ENCODE data around the gene TLL2. TPM values are rescaled to one million over a fixed set of nuclear protein-coding genes. Genes with fewer than 3 reads are reported as not detected.

Gene TLL2
- total and polyA plus RNA-seq, 9 of the 15 experiments (the other 6 are each of a cell fraction or from before 2014, with no cell fraction given): 0.09 TPM; not detected in 8

DNA sequence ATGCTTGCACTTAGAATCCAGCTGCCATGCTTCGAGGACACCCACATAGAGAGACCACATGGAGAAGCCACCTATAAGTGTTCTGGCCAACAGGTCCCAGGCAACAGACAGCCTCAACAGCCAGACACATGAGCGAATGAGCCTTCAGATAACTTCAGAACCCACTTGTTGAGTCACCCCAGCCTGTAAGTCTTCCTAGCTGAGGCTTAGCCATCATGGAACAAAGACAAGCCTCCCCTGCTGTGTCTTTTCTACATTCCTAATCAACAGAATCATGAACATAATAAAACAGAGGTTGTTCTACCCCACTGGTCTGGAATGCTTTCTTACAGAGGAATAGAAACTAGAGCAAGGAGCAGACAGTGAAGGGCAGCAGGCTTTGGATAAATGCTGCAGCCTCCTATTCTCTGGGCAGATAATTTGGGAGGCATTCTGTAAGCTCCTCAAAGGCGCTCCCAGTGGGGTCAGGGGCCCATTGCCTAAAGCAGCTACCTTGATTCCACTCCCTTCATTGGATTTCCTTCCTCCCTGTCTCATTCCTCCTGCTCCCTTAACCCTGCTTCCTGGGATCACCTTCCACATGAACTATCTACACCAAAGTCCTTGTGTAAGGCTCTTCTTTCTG is 4.6 kb downstream of the TLL2 start (continued):
- TF ChIP-seq JUN (IDR thresholded peaks at IDR 0.05; ENCODE audit: borderline replicate concordance, low read depth, low read length) (no peak), JUN (CRISPR knock-in tag; IDR thresholded peaks at IDR 0.05; ENCODE audit: borderline replicate concordance) (no peak), KDM5B (IDR thresholded peaks at IDR 0.05; ENCODE audit: insufficient replicate concordance, low read depth, low read length) (no peak), ZNF707 (CRISPR knock-in tag; conservative IDR thresholded peaks at IDR 0.05) (no peak)
- TF ChIP-seq, protein P1, sequence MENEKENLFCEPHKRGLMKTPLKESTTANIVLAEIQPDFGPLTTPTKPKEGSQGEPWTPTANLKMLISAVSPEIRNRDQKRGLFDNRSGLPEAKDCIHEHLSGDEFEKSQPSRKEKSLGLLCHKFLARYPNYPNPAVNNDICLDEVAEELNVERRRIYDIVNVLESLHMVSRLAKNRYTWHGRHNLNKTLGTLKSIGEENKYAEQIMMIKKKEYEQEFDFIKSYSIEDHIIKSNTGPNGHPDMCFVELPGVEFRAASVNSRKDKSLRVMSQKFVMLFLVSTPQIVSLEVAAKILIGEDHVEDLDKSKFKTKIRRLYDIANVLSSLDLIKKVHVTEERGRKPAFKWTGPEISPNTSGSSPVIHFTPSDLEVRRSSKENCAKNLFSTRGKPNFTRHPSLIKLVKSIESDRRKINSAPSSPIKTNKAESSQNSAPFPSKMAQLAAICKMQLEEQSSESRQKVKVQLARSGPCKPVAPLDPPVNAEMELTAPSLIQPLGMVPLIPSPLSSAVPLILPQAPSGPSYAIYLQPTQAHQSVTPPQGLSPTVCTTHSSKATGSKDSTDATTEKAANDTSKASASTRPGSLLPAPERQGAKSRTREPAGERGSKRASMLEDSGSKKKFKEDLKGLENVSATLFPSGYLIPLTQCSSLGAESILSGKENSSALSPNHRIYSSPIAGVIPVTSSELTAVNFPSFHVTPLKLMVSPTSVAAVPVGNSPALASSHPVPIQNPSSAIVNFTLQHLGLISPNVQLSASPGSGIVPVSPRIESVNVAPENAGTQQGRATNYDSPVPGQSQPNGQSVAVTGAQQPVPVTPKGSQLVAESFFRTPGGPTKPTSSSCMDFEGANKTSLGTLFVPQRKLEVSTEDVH (IDR thresholded peaks at IDR 0.05; ENCODE audit: low read depth, partially characterized antibody): no peak

GRCh38 chr10:96507044-96507443 is 6.7 kb downstream of the TLL2 start:
- DNase-seq (ENCODE audit: extremely low read depth in 1 of 4, low spot score in 3 of 4) (no peak), ATAC-seq (no peak), FAIRE-seq (no peak)
- Histone ChIP-seq H3K27me3 (ENCODE audit: control insufficient read depth in 2 of 2, insufficient read depth in 2 of 2, low read length in 2 of 2) (peaks cover 0 to 15% of the 10 kb centered on the region in 2 experiments; a peak in 4 of 5 replicates), H3K9me3 (replicated peaks; ENCODE audit: control insufficient read depth, insufficient read depth, low read depth, low read length) (no peaks in the 10 kb centered on the region), H3K9ac (ENCODE audit: insufficient read depth in 1 of 2, low read depth in 2 of 2, low read length in 2 of 2) (no peak overlapping the region), H3K4me3 (no peak overlapping the region), H3K4me1 (replicated peaks in 1 of 2; ENCODE audit: control insufficient read depth in 2 of 2, insufficient read depth in 2 of 2, low read length in 2 of 2) (no peaks in the 10 kb centered on the region), H3K79me2 (ENCODE audit: control insufficient read depth, insufficient read depth, low read length) (no peaks in the 10 kb centered on the region), H4K20me1 (replicated peaks; ENCODE audit: control insufficient read depth, insufficient read depth, low read length) (0 out of 2 replicates have a peak, but pooled peaks cover 4% of the 10 kb centered on the region), H3K4me2 (ENCODE audit: insufficient read depth, low read length) (no peak overlapping the region), H2AFZ (ENCODE audit: low read depth, low read length) (no peak overlapping the region), H3K27ac (ENCODE audit: extremely low read depth, low read depth, low read length) (no peak overlapping the region), H3K9me1 (ENCODE audit: control insufficient read depth, insufficient read depth, low read length) (no peaks in the 10 kb centered on the region), H3K36me3 (ENCODE audit: control insufficient read depth, insufficient read depth, low read length) (no peaks in the 10 kb centered on the region)
- 0% methylated on average over 1 of the region's 2 CpGs for WGBS (ENCODE audit: insufficient coverage, low coverage, missing lambda C conversion rate)
- in situ Hi-C loops (cut with MboI) (no loop called here), intact Hi-C loops (cut with micrococcal nuclease) (no loop called here)
- POLR2A ChIA-PET: no interaction called here
- CTCF ChIA-PET (ENCODE audit: low intra/inter-chr PET ratio): no interaction called here
- BruUV-seq (replicated peaks): no TSS peak
- TF ChIP-seq OTX1 (CRISPR knock-in tag; IDR thresholded peaks at IDR 0.05): no peak
- TF ChIP-seq ATF3 (IDR thresholded peaks at IDR 0.05): no peak
- TF ChIP-seq ATF3 (CRISPR knock-in tag; conservative IDR thresholded peaks at IDR 0.05): no peak
- no peak for TF ChIP-seq ETV1 (tag; conservative IDR thresholded peaks at IDR 0.05; ENCODE audit: low read depth)
- TF ChIP-seq ETV5 (CRISPR knock-in tag; IDR thresholded peaks at IDR 0.05; ENCODE audit: low read depth): no peak
- no peak for TF ChIP-seq ZFP30 (CRISPR knock-in tag; IDR thresholded peaks at IDR 0.05; ENCODE audit: borderline replicate concordance)
- TF ChIP-seq, protein P2, sequence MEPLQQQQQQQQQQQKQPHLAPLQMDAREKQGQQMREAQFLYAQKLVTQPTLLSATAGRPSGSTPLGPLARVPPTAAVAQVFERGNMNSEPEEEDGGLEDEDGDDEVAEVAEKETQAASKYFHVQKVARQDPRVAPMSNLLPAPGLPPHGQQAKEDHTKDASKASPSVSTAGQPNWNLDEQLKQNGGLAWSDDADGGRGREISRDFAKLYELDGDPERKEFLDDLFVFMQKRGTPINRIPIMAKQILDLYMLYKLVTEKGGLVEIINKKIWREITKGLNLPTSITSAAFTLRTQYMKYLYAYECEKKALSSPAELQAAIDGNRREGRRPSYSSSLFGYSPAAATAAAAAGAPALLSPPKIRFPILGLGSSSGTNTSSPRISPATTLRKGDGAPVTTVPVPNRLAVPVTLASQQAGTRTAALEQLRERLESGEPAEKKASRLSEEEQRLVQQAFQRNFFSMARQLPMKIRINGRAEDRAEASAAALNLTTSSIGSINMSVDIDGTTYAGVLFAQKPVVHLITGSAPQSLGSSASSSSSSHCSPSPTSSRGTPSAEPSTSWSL (CRISPR knock-in tag; IDR thresholded peaks at IDR 0.05; ENCODE audit: borderline replicate concordance): no peak
- TF ChIP-seq HNRNPH1 (optimal IDR thresholded peaks at IDR 0.05; ENCODE audit: low read depth, low read length): no peak
- no peak for TF ChIP-seq SAP30 (IDR thresholded peaks at IDR 0.05; ENCODE audit: borderline replicate concordance, insufficient read depth, low read depth, low read length, poor library complexity, severe bottlenecking)
- no peak for TF ChIP-seq NR4A1 (CRISPR knock-in tag; IDR thresholded peaks at IDR 0.05)
- TF ChIP-seq NR4A1 (tag; IDR thresholded peaks at IDR 0.05): no peak

Data from K562 (cell line).